SK-N-SH (cell line): ENCODE measurements around the gene CEP112. TPM values are rescaled to one million over a fixed set of nuclear protein-coding genes. Genes with fewer than 3 reads are reported as not detected.

Experiments
- CTCF ChIA-PET: fragments of 300-600, 350-600 bp; formaldehyde crosslinking; extraction: SDS; loops from one replicate; lab custom pipeline; 2021; lab: Yijun Ruan, JAX
- POLR2A ChIA-PET: fragments of 350-600 bp; sonication (Branson Sonifier 250); formaldehyde crosslinking; extraction: SDS; loops from one replicate; lab custom pipeline; 2020; ENCODE audit warnings: antibody characterized with exemption, inconsistent platforms; lab: Yijun Ruan, JAX
- DNase-seq: peaks from one replicate; pipeline ENCODE4 v3.0.0; 2012
- H2AFZ ChIP-seq: fragments of 200-600 bp; sonication (generic); 2 replicates; pipeline ENCODE4 v1.8.1; 2016; ENCODE audit warnings: antibody characterized with exemption, mild to moderate bottlenecking, low read depth
- H3F3A ChIP-seq: fragments of 200-600 bp; sonication (generic); replicated peaks from 2 replicates; pipeline ENCODE3; 2016; ENCODE audit warnings: antibody characterized with exemption, mild to moderate bottlenecking; ENCODE audit not compliant: insufficient read depth
- H3K27ac ChIP-seq, 2 experiments: fragments of 200-500 bp in 1 of 2; fragments of 200-600 bp in 1 of 2; sonication (Bioruptor generic) in 1 of 2; sonication (generic), shearing (Covaris generic) in 1 of 2; 2 replicates each; pipeline versions ENCODE4 v1.5.1 to v1.6.1; 2014 to 2016; ENCODE audit warnings: low read depth in 2 of 2, inconsistent platforms in 1 of 2, low read length in 1 of 2, mild to moderate bottlenecking in 1 of 2, mixed read lengths in 1 of 2
- H3K27me3 ChIP-seq: fragments of 200-600 bp; sonication (generic), shearing (Covaris generic); 2 replicates; pipeline ENCODE4 v1.6.1; 2016; ENCODE audit warnings: mixed run types; ENCODE audit not compliant: insufficient read depth
- H3K36me3 ChIP-seq, 2 experiments: fragments of 200-500 bp in 1 of 2; fragments of 200-600 bp in 1 of 2; sonication (Bioruptor generic) in 1 of 2; sonication (generic) in 1 of 2; replicated peaks in 1 of 2; 2 replicates each; pipeline versions ENCODE3 to v1.5.1; 2014 to 2016; ENCODE audit warnings: low read length in 1 of 2, mild to moderate bottlenecking in 1 of 2; ENCODE audit not compliant: insufficient read depth in 2 of 2, control insufficient read depth in 1 of 2
- H3K4me1 ChIP-seq, 2 experiments: fragments of 200-500 bp in 1 of 2; fragments of 200-600 bp in 1 of 2; sonication (Bioruptor generic) in 1 of 2; sonication (generic), shearing (Covaris generic) in 1 of 2; 2 replicates each; pipeline versions ENCODE4 v1.5.1 to v1.6.1; 2014 to 2016; ENCODE audit warnings: low read depth in 1 of 2, low read length in 1 of 2, mixed run types in 1 of 2; ENCODE audit not compliant: insufficient read depth in 2 of 2, control insufficient read depth in 1 of 2
- H3K4me2 ChIP-seq: fragments of 200-600 bp; sonication (generic), shearing (Covaris generic); 2 replicates; pipeline ENCODE4 v1.6.1; 2017; ENCODE audit warnings: mixed run types
- H3K4me3 ChIP-seq, 2 experiments: fragments of 200-500 bp in 1 of 2; fragments of 200-600 bp in 1 of 2; sonication (Bioruptor generic) in 1 of 2; sonication (generic), shearing (Covaris generic) in 1 of 2; 2 replicates each; pipeline versions ENCODE4 v1.5.1 to v1.8.1; 2014 to 2016; ENCODE audit warnings: low read depth in 2 of 2, inconsistent platforms in 1 of 2, low read length in 1 of 2, mild to moderate bottlenecking in 1 of 2, mixed read lengths in 1 of 2, moderate library complexity in 1 of 2
- H3K79me2 ChIP-seq: fragments of 200-600 bp; sonication (generic); 2 replicates; pipeline ENCODE4 v1.8.1; 2017; ENCODE audit warnings: mild to moderate bottlenecking; ENCODE audit not compliant: insufficient read depth
- H3K9ac ChIP-seq: fragments of 200-600 bp; sonication (generic); 2 replicates; pipeline ENCODE4 v1.6.1; 2017; ENCODE audit warnings: mixed run types
- H3K9me2 ChIP-seq: fragments of 200-600 bp; sonication (generic); 2 replicates; pipeline ENCODE4 v1.6.1; 2017; ENCODE audit warnings: mixed run types
- H3K9me3 ChIP-seq: fragments of 200-600 bp; sonication (generic); 2 replicates; pipeline ENCODE4 v1.6.1; 2017; ENCODE audit warnings: mixed run types, mild to moderate bottlenecking, moderate library complexity
- H4K20me1 ChIP-seq: fragments of 200-600 bp; sonication (generic); 2 replicates; pipeline ENCODE4 v1.6.1; 2017; ENCODE audit warnings: mild to moderate bottlenecking, mixed run types; ENCODE audit not compliant: insufficient read depth
- CHD2 ChIP-seq: fragments of 150-350 bp; IDR thresholded peaks from 2 replicates; pipeline ENCODE4 v1.6.1; 2018; ENCODE audit warnings: low read length; ENCODE audit not compliant: partially characterized antibody
- ELF1 ChIP-seq: IDR thresholded peaks from 2 replicates; pipeline ENCODE4 v1.4.0; 2012
- GATA2 ChIP-seq: sonication (generic); formaldehyde crosslinking; IDR thresholded peaks from 2 replicates; pipeline ENCODE4 v1.5.0; 2020; ENCODE audit warnings: mild to moderate bottlenecking, missing genetic modification reagents
- MEF2A ChIP-seq: IDR thresholded peaks from 2 replicates; pipeline ENCODE4 v1.4.0; 2012; ENCODE audit warnings: low read depth, borderline replicate concordance
- MXI1 ChIP-seq: IDR thresholded peaks from 2 replicates; pipeline ENCODE4 v1.6.1; 2012; ENCODE audit warnings: mild to moderate bottlenecking, low read depth, low read length, improper control_type of control experiment
- RAD21 ChIP-seq: IDR thresholded peaks from 2 replicates; pipeline ENCODE4 v1.6.1; 2012; ENCODE audit warnings: mild to moderate bottlenecking, low read length
- SMC3 ChIP-seq: IDR thresholded peaks from 2 replicates; pipeline ENCODE4 v1.6.1; 2012; ENCODE audit warnings: low read depth, low read length, improper control_type of control experiment
- TCF12 ChIP-seq: IDR thresholded peaks from 2 replicates; pipeline ENCODE4 v1.4.0; 2012
- WGBS: methylation state at CpG from one replicate; pipeline ENCODE4 v1.1.6; 2017; ENCODE audit warnings: low lambda C conversion rate; 5-methylcytosine and 5-hydroxymethylcytosine counted together
- polyA plus RNA-seq, 3 experiments: library from polyadenylated mRNA; depleted of rRNA; stranded (reverse); fragments of >200 nt; gene quantifications; 2 replicates each; pipeline ENCODE4 v1.2.3, GENCODE V29; 2012
- TF ChIP-seq, protein P1 (sequence below): IDR thresholded peaks from 2 replicates; pipeline ENCODE4 v1.6.1; 2012; ENCODE audit warnings: mild to moderate bottlenecking, low read depth, low read length, moderate library complexity
- TF ChIP-seq, protein P2 (sequence below): IDR thresholded peaks from 2 replicates; pipeline ENCODE4 v1.4.0; 2012; ENCODE audit warnings: low read depth, borderline replicate concordance
- TF ChIP-seq, protein P3 (sequence below): IDR thresholded peaks from 2 replicates; pipeline ENCODE4 v1.4.0; 2012; ENCODE audit warnings: low read depth, borderline replicate concordance

The CEP112 gene
- polyA plus RNA-seq, 1 of the 3 experiments (the other 2 are of a cell fraction), result 7.9 TPM

DNA sequence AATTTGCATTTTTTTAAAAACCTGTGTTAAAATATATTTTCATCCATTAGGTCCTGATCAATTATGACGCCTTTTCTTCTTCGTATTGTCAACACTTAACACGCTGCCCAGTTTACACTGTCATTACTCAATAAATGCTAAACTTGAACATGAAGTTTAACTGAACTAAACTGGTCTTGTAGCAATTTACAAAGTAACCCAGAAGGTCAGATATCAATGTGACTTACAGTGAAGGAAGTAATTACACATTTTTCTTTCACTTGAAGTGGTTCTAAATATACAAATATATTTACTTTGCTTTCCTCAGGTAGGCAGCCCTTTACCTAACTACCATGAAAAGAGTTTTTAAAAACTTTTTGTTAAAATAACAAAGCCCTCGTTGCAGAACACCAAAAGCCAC is 374.0 kb downstream of the CEP112 start:
- H3K79me2 ChIP-seq, result no peaks in the 10 kb centered on the region
- H3K27ac ChIP-seq, result no peak overlapping the region
- no peak overlapping the region for H3K4me3 ChIP-seq
- no peaks in the 10 kb centered on the region for H4K20me1 ChIP-seq
- no peaks in the 10 kb centered on the region for H3K9me3 ChIP-seq
- TF ChIP-seq RAD21, result no peak
- TF ChIP-seq, all 33 proteins: peak for 0
- Histone ChIP-seq H3K9ac (no peak overlapping the region), H3K27me3 (no peaks in the 10 kb centered on the region), H3F3A (no peaks in the 10 kb centered on the region), H3K9me2 (no peaks in the 10 kb centered on the region), H3K4me1 (no peaks in the 10 kb centered on the region; a peak in 1 of 4 replicates), H3K36me3 (peaks cover 0 to 3% of the 10 kb centered on the region in 2 experiments), H2AFZ (no peak overlapping the region), H3K4me2 (no peak overlapping the region)
- 91% methylated on average over 4 of the region's 4 CpGs for WGBS
- CTCF ChIA-PET, result no interaction called here
- POLR2A ChIA-PET, result no interaction called here
- no peak for DNase-seq

DNA sequence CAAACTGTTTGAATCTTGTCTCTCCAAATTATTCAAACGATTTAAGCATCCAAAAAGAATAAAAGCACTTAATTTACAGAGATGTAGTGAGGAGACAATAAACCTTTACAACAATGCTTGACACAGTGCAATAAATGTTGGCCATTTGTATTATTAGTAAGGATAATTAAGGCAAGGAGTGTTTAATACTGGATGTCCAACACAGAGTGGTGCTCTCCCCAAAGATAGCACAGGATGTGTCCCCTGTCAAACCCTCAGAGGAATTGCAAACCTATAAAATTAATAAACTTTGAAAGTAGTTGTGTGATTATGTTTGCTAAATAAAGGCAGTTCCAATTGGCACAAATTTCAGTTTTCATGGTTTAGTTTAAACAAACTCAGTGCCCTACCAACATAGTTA is 377.5 kb downstream of the CEP112 start:
- Histone ChIP-seq H3K4me2 (no peak overlapping the region), H3K9ac (no peak overlapping the region), H3F3A (no peaks in the 10 kb centered on the region), H3K27me3 (no peaks in the 10 kb centered on the region), H3K9me3 (no peaks in the 10 kb centered on the region), H3K79me2 (no peaks in the 10 kb centered on the region), H4K20me1 (no peaks in the 10 kb centered on the region), H3K36me3 (no peaks in the 10 kb centered on the region), H2AFZ (no peak overlapping the region), H3K27ac (no peak overlapping the region), H3K9me2 (no peaks in the 10 kb centered on the region), H3K4me1 (no peaks in the 10 kb centered on the region; a peak in 1 of 4 replicates), H3K4me3 (no peak overlapping the region)
- ChIA-PET CTCF (no interaction called here), POLR2A (no interaction called here)
- TF ChIP-seq GATA2 (CRISPR knock-in tag), result no peak
- no peak for TF ChIP-seq MEF2A
- TF ChIP-seq, protein P1, sequence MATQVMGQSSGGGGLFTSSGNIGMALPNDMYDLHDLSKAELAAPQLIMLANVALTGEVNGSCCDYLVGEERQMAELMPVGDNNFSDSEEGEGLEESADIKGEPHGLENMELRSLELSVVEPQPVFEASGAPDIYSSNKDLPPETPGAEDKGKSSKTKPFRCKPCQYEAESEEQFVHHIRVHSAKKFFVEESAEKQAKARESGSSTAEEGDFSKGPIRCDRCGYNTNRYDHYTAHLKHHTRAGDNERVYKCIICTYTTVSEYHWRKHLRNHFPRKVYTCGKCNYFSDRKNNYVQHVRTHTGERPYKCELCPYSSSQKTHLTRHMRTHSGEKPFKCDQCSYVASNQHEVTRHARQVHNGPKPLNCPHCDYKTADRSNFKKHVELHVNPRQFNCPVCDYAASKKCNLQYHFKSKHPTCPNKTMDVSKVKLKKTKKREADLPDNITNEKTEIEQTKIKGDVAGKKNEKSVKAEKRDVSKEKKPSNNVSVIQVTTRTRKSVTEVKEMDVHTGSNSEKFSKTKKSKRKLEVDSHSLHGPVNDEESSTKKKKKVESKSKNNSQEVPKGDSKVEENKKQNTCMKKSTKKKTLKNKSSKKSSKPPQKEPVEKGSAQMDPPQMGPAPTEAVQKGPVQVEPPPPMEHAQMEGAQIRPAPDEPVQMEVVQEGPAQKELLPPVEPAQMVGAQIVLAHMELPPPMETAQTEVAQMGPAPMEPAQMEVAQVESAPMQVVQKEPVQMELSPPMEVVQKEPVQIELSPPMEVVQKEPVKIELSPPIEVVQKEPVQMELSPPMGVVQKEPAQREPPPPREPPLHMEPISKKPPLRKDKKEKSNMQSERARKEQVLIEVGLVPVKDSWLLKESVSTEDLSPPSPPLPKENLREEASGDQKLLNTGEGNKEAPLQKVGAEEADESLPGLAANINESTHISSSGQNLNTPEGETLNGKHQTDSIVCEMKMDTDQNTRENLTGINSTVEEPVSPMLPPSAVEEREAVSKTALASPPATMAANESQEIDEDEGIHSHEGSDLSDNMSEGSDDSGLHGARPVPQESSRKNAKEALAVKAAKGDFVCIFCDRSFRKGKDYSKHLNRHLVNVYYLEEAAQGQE, result no peak
- no peak for DNase-seq
- WGBS, result 7% methylated on average over 1 of the region's 1 CpG

DNA sequence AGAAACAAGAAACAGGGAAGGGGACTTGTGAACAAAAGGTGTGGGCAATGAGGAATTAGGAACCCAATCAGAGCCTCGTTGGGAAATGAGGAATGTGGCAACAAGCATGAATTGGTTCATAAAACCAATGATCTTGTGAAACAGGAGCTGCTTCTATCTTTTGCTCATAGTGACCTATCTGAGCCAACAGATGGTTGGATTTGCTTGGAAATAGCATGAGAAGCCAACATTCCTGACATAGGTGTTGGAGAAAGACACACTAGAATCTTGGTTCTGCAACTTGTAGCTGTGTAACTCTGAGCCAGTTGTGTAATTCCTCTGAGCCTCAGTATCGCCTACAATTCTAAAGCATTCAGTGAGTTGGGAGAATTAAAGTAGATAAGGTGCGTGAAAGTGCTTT is 378.6 kb downstream of the CEP112 start:
- no peak for DNase-seq
- POLR2A ChIA-PET, result no interaction called here
- 71% methylated on average over 3 of the region's 3 CpGs for WGBS

More for the DNA sequence above, 378.6 kb downstream of the CEP112 start:
- Histone ChIP-seq H3K27ac (no peak overlapping the region), H3K4me2 (no peak overlapping the region), H3K9me3 (no peaks in the 10 kb centered on the region), H3K4me1 (no peaks in the 10 kb centered on the region; a peak in 1 of 4 replicates), H3F3A (no peaks in the 10 kb centered on the region), H2AFZ (no peak overlapping the region), H3K4me3 (no peak overlapping the region), H3K9ac (no peak overlapping the region), H3K79me2 (no peaks in the 10 kb centered on the region), H3K36me3 (no peaks in the 10 kb centered on the region), H4K20me1 (no peaks in the 10 kb centered on the region), H3K27me3 (no peaks in the 10 kb centered on the region), H3K9me2 (no peaks in the 10 kb centered on the region)
- TF ChIP-seq, protein P1, result no peak
- TF ChIP-seq CHD2, result no peak
- no peak for TF ChIP-seq TCF12
- TF ChIP-seq, protein P2, sequence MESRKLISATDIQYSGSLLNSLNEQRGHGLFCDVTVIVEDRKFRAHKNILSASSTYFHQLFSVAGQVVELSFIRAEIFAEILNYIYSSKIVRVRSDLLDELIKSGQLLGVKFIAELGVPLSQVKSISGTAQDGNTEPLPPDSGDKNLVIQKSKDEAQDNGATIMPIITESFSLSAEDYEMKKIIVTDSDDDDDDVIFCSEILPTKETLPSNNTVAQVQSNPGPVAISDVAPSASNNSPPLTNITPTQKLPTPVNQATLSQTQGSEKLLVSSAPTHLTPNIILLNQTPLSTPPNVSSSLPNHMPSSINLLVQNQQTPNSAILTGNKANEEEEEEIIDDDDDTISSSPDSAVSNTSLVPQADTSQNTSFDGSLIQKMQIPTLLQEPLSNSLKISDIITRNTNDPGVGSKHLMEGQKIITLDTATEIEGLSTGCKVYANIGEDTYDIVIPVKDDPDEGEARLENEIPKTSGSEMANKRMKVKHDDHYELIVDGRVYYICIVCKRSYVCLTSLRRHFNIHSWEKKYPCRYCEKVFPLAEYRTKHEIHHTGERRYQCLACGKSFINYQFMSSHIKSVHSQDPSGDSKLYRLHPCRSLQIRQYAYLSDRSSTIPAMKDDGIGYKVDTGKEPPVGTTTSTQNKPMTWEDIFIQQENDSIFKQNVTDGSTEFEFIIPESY, result no peak
- TF ChIP-seq, protein P3, sequence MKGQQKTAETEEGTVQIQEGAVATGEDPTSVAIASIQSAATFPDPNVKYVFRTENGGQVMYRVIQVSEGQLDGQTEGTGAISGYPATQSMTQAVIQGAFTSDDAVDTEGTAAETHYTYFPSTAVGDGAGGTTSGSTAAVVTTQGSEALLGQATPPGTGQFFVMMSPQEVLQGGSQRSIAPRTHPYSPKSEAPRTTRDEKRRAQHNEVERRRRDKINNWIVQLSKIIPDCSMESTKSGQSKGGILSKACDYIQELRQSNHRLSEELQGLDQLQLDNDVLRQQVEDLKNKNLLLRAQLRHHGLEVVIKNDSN, result no peak
- no peak for TF ChIP-seq MXI1
- no peak for TF ChIP-seq RAD21
- TF ChIP-seq ELF1, result no peak
- TF ChIP-seq SMC3, result no peak
- CTCF ChIA-PET, result interaction anchor here (0.9 kb wide), 1 partner anchor 257 kb away, joined by 3 read pairs; no protein-coding TSS in a partner anchor
